ENCODE measurements around the gene HDAC2.
"Not testable (repeated sequence)": the region's sequence is repeated elsewhere in the genome, so short reads cannot be mapped to it uniquely, and the experiment has no call there.

The HDAC2 gene

GRCh38 chr6:113970805-113971676 is at the start of gene HDAC2:
HDAC2 (minus strand) TSS chr6:113971148; CDS start chr6:113970908, 240 bp downstream.
- peak; percentile 96 for DNase-seq (ENCODE audit: low spot score)

GRCh38 chr6:114020196-114020595 is 49.2 kb upstream of the HDAC2 start:
- no peak for DNase-seq (ENCODE audit: low spot score)

GRCh38 chr6:114017146-114017545 is 46.2 kb upstream of the HDAC2 start:
- DNase-seq (ENCODE audit: low spot score): not testable (repeated sequence)

DNA sequence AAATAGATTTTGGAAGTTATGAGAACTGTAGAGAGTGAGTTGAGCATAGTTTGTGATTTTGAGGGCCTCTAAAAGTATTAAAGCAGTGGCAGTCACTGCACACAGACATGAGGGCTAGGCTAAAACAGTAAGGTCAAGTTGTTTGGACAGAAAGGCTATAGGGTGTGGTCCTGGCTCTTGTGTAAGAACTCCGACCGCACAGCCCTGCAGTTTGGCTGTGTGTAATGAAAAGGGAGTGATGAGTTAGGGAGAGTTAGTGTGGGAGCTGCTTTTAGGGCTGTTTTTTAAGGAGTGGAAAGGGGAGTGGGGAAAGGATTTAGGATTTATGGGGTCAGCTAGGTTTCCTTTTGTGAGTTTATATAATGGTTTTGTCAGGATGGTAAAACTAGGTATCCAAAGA is 43.2 kb upstream of the HDAC2 start:
- DNase-seq (ENCODE audit: low spot score): not testable (repeated sequence)

- DNase-seq (ENCODE audit: low spot score): not testable (repeated sequence)
Observed at GRCh38 chr6:114011486-114011885, 40.5 kb upstream of the HDAC2 start.

GRCh38 chr6:114010540-114010939 is 39.6 kb upstream of the HDAC2 start:
- DNase-seq (ENCODE audit: low spot score): no peak

- no peak for DNase-seq (ENCODE audit: low spot score)
Observed at GRCh38 chr6:114009192-114009591, 38.2 kb upstream of the HDAC2 start.

- DNase-seq (ENCODE audit: low spot score): no peak
Observed at GRCh38 chr6:114008331-114008730, 37.4 kb upstream of the HDAC2 start.

DNA sequence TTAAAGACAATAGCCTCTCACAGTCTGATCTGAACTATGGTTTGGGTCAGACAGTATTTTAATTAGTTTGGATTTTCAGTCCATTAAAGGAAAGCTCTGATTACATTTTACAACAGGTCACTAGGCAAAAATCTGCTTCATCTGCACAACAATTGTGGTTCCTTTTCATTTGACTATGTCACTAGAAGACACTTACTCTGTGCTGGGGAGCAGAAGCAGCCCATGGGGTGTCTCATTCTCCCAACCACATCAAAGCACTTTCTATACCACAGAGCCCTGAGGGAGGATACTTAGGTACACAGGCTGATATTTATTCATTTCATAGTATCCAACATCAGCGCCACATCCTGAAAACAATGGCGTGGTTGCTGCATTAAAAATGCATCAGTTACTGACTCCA is 36.6 kb upstream of the HDAC2 start:
- DNase-seq (ENCODE audit: low spot score): no peak

GRCh38 chr6:114001354-114001753 is 30.4 kb upstream of the HDAC2 start:
- DNase-seq (ENCODE audit: low spot score): no peak

- DNase-seq (ENCODE audit: low spot score): no peak
Observed at GRCh38 chr6:114000069-114000468, 29.1 kb upstream of the HDAC2 start.

DNA sequence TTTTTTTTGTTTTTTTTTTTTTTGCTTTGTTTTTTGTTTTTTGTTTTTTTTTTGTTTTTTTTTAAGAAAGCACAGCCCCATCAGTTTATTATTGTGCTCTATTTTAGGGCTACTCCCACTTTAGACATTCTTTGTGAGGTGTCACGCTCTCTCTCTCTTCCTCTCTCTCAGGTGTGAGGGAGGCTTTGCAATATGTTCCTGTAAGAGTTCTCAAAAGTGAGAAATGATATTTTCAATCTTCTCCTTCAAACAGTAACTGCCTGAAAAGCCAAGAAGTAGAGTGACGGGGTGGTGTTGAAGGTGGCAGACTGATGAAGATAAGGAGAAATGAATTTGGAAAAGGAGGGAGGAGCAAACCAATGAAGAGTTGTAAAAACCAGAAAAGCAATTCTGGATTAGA is 28.3 kb upstream of the HDAC2 start:
- DNase-seq (ENCODE audit: low spot score): no peak

DNA sequence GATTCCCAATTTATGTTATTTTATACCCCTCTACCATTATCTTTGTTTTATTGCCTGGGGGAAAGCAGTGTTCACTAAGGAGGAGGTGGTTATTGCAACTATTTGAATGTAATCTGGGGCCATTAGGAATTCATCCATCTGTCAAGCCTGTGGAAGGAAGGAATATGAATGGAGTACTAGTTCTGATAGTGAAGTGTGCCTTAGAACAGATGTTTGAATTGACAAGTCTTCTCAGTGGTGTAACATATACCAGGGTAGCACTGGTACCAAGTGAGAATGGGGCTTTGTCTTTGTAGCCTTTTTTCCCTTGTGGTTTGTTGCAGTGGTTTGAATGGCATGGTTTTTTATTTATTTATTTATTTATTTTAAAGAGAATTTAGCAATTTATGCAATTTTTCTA is 27.9 kb upstream of the HDAC2 start:
- DNase-seq (ENCODE audit: low spot score): no peak

- DNase-seq (ENCODE audit: low spot score): no peak
Observed at GRCh38 chr6:113997116-113997515, 26.2 kb upstream of the HDAC2 start.

DNA sequence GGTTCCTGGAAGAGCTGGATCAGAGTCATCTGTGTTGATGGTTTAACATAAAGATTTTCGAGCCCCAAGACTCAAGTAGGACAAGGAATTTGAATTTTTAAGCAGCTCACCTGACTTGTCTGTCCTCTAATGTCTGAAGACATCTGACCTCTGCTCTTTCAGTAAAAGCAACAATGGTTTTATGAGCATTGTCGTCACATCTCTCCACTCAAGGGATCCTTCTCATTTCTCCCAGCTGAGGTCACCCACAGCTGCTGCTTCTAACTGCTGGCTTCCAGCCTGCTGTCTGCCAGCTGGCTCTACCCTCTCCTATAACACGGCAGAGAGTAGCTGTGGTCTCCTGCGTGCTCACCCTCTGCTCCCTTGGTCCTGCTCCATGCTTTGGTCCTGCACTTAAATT is 24.7 kb upstream of the HDAC2 start:
- DNase-seq (ENCODE audit: low spot score): no peak

GRCh38 chr6:113994934-113995342 is 24.0 kb upstream of the HDAC2 start:
- DNase-seq (ENCODE audit: low spot score): peak; percentile 76

- DNase-seq (ENCODE audit: low spot score): no peak
Observed at GRCh38 chr6:113989675-113990074, 18.7 kb upstream of the HDAC2 start.

- not testable (repeated sequence) for DNase-seq (ENCODE audit: low spot score)
Observed at GRCh38 chr6:113982675-113983074, 11.7 kb upstream of the HDAC2 start.

DNA sequence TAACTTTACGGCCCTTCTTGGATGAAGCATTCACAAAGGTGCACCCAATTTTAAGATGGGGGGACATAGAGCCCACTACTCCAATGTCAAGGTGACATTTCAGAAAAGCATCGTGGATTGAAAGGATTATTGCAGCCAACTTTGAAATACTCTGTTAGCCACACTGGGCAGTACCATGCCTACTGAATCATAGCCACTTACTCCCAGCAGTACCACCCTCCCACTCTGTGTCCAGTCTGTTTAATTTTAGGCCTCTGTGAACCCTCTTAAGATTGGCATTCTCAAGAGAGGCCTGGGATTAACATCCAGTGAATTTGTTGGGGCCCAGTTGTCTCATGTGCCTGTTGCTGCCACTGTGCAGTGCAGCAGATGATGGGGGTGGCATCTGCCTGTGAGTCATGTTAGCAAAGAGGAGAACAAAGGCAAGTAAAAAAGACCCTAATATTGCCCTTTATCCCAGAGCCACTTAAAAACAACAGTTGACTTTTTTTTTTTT is 11.2 kb upstream of the HDAC2 start:
- no peak for DNase-seq (ENCODE audit: low spot score)

DNA sequence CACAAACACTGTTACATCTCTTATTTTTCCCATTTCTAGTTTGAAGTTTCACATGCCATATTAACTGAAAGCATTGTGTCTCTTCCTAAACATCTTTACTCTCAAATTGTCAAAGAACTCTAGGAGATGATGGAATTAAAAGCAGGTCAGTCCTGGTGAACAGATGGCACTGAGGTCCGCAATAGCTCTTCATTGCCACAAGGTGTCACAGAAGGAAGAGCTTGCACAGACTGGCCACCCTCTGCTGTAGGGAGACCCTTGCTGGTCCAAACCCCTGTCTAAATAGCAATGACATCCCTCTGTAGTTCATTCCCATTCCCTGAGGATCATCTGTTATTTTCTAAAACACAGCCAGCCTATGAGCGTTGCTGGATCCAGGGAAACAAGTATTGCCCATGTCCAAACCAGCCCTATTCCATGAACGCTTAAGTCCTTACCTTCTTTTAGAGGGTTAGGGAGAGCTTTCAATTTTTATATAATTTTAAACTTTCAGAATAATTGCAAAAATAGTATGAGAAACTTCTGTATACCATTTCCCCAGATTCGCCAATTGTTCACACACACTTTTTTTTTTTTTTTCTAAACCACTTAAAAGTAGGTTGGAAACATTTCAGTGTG is 10.1 kb upstream of the HDAC2 start:
- DNase-seq (ENCODE audit: low spot score): peak; percentile 57

DNA sequence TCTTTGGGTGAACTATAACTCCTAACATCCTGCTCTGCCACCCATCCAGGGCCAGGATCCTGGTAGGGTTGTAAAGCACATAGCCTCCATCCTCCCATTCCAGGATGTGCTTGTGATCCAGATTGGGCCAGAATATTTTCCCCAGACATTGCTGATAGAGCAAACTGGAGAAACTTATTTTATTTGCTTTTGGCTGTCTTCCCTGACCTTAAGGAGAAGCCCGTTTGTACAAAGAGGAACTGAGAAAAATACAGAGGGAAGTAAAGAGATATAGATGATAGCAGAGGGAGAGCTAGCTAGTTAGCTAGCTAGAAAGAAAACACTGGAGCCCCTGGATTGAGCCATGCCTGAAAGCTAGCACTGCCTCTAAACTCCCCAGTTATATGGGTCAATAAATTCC is 9.0 kb upstream of the HDAC2 start:
- DNase-seq (ENCODE audit: low spot score): peak; percentile 37

DNA sequence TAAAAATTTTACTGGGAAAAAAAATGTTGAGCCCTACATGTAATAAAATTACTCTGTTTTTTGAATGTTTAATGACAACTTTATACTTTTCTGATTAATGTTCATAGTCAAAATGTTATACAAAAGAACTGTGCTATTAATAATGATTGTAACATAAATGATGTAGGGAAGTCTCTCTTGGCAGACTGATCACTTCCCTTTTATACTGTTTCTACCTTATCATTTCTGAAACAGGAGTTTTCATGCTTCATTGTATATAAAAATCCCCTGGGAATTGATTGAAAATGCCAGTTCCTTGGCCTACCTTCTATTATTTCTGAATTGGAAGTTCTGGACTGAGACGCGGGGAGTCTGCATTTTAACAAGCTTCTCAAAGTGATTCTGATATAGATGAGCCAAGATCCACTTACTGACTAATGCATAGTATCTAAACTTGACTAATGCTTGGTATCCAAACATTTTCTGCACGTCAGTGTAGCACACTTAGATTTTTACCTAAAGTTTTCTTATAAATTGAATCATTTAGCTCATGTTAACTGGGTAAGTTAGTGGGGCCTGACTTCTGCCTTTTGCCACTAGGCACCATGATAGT is 7.2 kb upstream of the HDAC2 start:
- no peak for DNase-seq (ENCODE audit: low spot score)

- no peak for DNase-seq (ENCODE audit: low spot score)
Observed at GRCh38 chr6:113976806-113977205, 5.9 kb upstream of the HDAC2 start.
